HEK293 (cell line): Measurements from ENCODE around the gene C8A.

Experiments
- CTCF ChIA-PET: fragments of 350-600 bp; formaldehyde crosslinking; extraction: SDS; loops from one replicate; lab custom pipeline; 2021; ENCODE audit warnings: antibody characterized with exemption; lab: Yijun Ruan, JAX
- POLR2A ChIA-PET: fragments of 300-600 bp; formaldehyde crosslinking; extraction: SDS; loops from one replicate; lab custom pipeline; 2020; ENCODE audit warnings: antibody characterized with exemption, inconsistent platforms; lab: Yijun Ruan, JAX
- H3K27ac ChIP-seq: fragments of 200-500 bp; sonication (Bioruptor generic); 2 replicates; pipeline ENCODE4 v1.5.1; 2014; ENCODE audit warnings: low read depth, low read length, control low read depth, inconsistent platforms; ENCODE audit errors: extremely low read depth
- H3K36me3 ChIP-seq, 2 experiments: fragments of 200-500 bp in 1 of 2; sonication (Bioruptor generic) in 1 of 2; 1 replicate in 1 of 2; 2 replicates in 1 of 2; pipeline ENCODE4 v1.5.1; 2014 to 2017; ENCODE audit warnings: inconsistent platforms in 2 of 2, low read length in 2 of 2; ENCODE audit not compliant: control insufficient read depth in 2 of 2, insufficient read depth in 1 of 2
- H3K4me1 ChIP-seq: fragments of 200-500 bp; sonication (Bioruptor generic); 2 replicates; pipeline ENCODE4 v1.5.1; 2014; ENCODE audit warnings: mild to moderate bottlenecking, low read length, inconsistent platforms; ENCODE audit not compliant: control insufficient read depth, insufficient read depth
- H3K4me3 ChIP-seq: 2 replicates; pipeline ENCODE4 v1.5.1; 2011; ENCODE audit warnings: low read depth, mild to moderate bottlenecking, control low read depth, low read length, moderate library complexity
- H3K9me3 ChIP-seq: fragments of 200-500 bp; sonication (Bioruptor generic); 2 replicates; pipeline ENCODE4 v1.5.1; 2014; ENCODE audit warnings: low read depth, low read length, inconsistent platforms; ENCODE audit not compliant: control insufficient read depth, insufficient read depth
- EGR2 ChIP-seq: fragments of 450-650 bp; formaldehyde crosslinking; IDR thresholded peaks from 2 replicates; pipeline ENCODE4 v1.5.1; 2016; ENCODE audit warnings: low read depth, missing biosample characterization, missing genetic modification characterization
- HIC1 ChIP-seq: fragments of 450-650 bp; formaldehyde crosslinking; IDR thresholded peaks from 2 replicates; pipeline ENCODE4 v1.5.1; 2016; ENCODE audit warnings: missing biosample characterization, missing genetic modification characterization
- KLF1 ChIP-seq: fragments of 450-650 bp; formaldehyde crosslinking; IDR thresholded peaks from 2 replicates; pipeline ENCODE4 v1.5.1; 2016; ENCODE audit warnings: missing biosample characterization, missing genetic modification characterization
- PRDM10 ChIP-seq: fragments of 450-650 bp; formaldehyde crosslinking; IDR thresholded peaks from 2 replicates; pipeline ENCODE4 v1.5.1; 2016; ENCODE audit warnings: missing biosample characterization, missing genetic modification characterization
- SP2 ChIP-seq: fragments of 450-650 bp; formaldehyde crosslinking; IDR thresholded peaks from 2 replicates; pipeline ENCODE4 v1.5.1; 2016; ENCODE audit warnings: missing biosample characterization, missing genetic modification characterization
- WT1 ChIP-seq: fragments of 450-650 bp; formaldehyde crosslinking; IDR thresholded peaks from 2 replicates; pipeline ENCODE4 v1.5.1; 2016; ENCODE audit warnings: missing biosample characterization, missing genetic modification characterization
- ZFP3 ChIP-seq: fragments of 450-650 bp; formaldehyde crosslinking; IDR thresholded peaks from 2 replicates; pipeline ENCODE4 v1.5.1; 2016; ENCODE audit warnings: low read depth, missing biosample characterization, missing genetic modification characterization
- ZFP41 ChIP-seq: fragments of 450-650 bp; formaldehyde crosslinking; IDR thresholded peaks from 2 replicates; pipeline ENCODE4 v1.5.1; 2016; ENCODE audit warnings: missing biosample characterization, missing genetic modification characterization, borderline replicate concordance
- ZNF10 ChIP-seq: fragments of 450-650 bp; formaldehyde crosslinking; IDR thresholded peaks from 2 replicates; pipeline ENCODE4 v1.5.1; 2017; ENCODE audit warnings: missing biosample characterization, missing genetic modification characterization
- ZNF112 ChIP-seq: fragments of 450-650 bp; formaldehyde crosslinking; IDR thresholded peaks from 2 replicates; pipeline ENCODE4 v1.5.0; 2017; ENCODE audit warnings: missing biosample characterization, missing genetic modification characterization
- ZNF132 ChIP-seq: fragments of 450-650 bp; formaldehyde crosslinking; IDR thresholded peaks from 2 replicates; pipeline ENCODE4 v1.5.1; 2017; ENCODE audit warnings: missing biosample characterization, missing genetic modification characterization, borderline replicate concordance
- ZNF140 ChIP-seq: fragments of 450-650 bp; formaldehyde crosslinking; IDR thresholded peaks from 2 replicates; pipeline ENCODE4 v1.5.1; 2016; ENCODE audit warnings: missing biosample characterization, missing genetic modification characterization
- ZNF239 ChIP-seq: fragments of 450-650 bp; formaldehyde crosslinking; IDR thresholded peaks from 2 replicates; pipeline ENCODE4 v1.5.1; 2016; ENCODE audit warnings: missing biosample characterization, missing genetic modification characterization
- ZNF335 ChIP-seq: fragments of 450-650 bp; formaldehyde crosslinking; conservative IDR thresholded peaks from 2 replicates; pipeline ENCODE4 v1.5.1; 2016; ENCODE audit warnings: missing biosample characterization, missing genetic modification characterization
- ZNF394 ChIP-seq: fragments of 450-650 bp; formaldehyde crosslinking; IDR thresholded peaks from 2 replicates; pipeline ENCODE4 v1.5.1; 2016; ENCODE audit warnings: missing biosample characterization, missing genetic modification characterization, mild to moderate bottlenecking, moderate library complexity, borderline replicate concordance
- ZNF398 ChIP-seq: fragments of 450-650 bp; formaldehyde crosslinking; IDR thresholded peaks from 2 replicates; pipeline ENCODE4 v1.5.1; 2017; ENCODE audit warnings: missing biosample characterization, missing genetic modification characterization
- ZNF423 ChIP-seq: fragments of 450-650 bp; formaldehyde crosslinking; IDR thresholded peaks from 2 replicates; pipeline ENCODE4 v1.5.1; 2016; ENCODE audit warnings: missing biosample characterization, missing genetic modification characterization
- ZNF529 ChIP-seq: fragments of 450-650 bp; formaldehyde crosslinking; IDR thresholded peaks from 2 replicates; pipeline ENCODE4 v1.5.1; 2017; ENCODE audit warnings: missing genetic modification characterization, missing biosample characterization; ENCODE audit not compliant: insufficient replicate concordance
- ZNF623 ChIP-seq: fragments of 450-650 bp; formaldehyde crosslinking; IDR thresholded peaks from 2 replicates; pipeline ENCODE4 v1.5.1; 2016; ENCODE audit warnings: missing biosample characterization, missing genetic modification characterization
- ZNF664 ChIP-seq: fragments of 450-650 bp; formaldehyde crosslinking; IDR thresholded peaks from 2 replicates; pipeline ENCODE4 v1.5.1; 2016; ENCODE audit warnings: missing biosample characterization, missing genetic modification characterization
- ZNF692 ChIP-seq: fragments of 450-650 bp; formaldehyde crosslinking; IDR thresholded peaks from 2 replicates; pipeline ENCODE4 v1.5.1; 2016; ENCODE audit warnings: missing biosample characterization, missing genetic modification characterization
- ZNF707 ChIP-seq: fragments of 450-650 bp; formaldehyde crosslinking; IDR thresholded peaks from 2 replicates; pipeline ENCODE4 v1.5.1; 2016; ENCODE audit warnings: missing biosample characterization, missing genetic modification characterization
- ZSCAN23 ChIP-seq: fragments of 450-650 bp; formaldehyde crosslinking; IDR thresholded peaks from 2 replicates; pipeline ENCODE4 v1.5.1; 2016; ENCODE audit warnings: missing biosample characterization, missing genetic modification characterization

Gene C8A

GRCh38 chr1:56948403-56949023, 93.9 kb downstream of the C8A start:
- no peak for TF ChIP-seq ZSCAN23
- no peak for TF ChIP-seq EGR2 (tag by site-specific recombination)
- no peak for TF ChIP-seq ZNF10 (tag by site-specific recombination)
- ChIA-PET CTCF (interaction anchor here (0.7 to 1.1 kb wide), 2 partner anchors 14 to 116 kb away, joined by 3 to 4 read pairs; no protein-coding TSS in a partner anchor), POLR2A (no interaction called here)

GRCh38 chr1:56952501-56952900, 97.9 kb downstream of the C8A start:
- no peak overlapping the region for H3K27ac ChIP-seq
- H3K4me1 ChIP-seq = no peaks in the 10 kb centered on the region
- no peaks in the 10 kb centered on the region for H3K36me3 ChIP-seq
- TF ChIP-seq ZFP41 (tag by site-specific recombination) (no peak), ZNF335 (tag by site-specific recombination) (no peak), ZNF132 (tag by site-specific recombination) (no peak), ZNF692 (tag by site-specific recombination) (no peak), PRDM10 (tag by site-specific recombination) (no peak), SP2 (tag by site-specific recombination) (no peak), ZNF140 (tag by site-specific recombination) (no peak), ZNF398 (no peak), ZNF707 (tag by site-specific recombination) (no peak), ZNF529 (no peak), ZNF664 (tag by site-specific recombination) (no peak), HIC1 (no peak), ZNF394 (tag by site-specific recombination) (no peak), KLF1 (tag by site-specific recombination) (no peak), ZNF239 (tag by site-specific recombination) (no peak), ZFP3 (tag by site-specific recombination) (no peak), ZNF623 (tag by site-specific recombination) (no peak), ZNF423 (tag by site-specific recombination) (no peak), WT1 (tag by site-specific recombination) (no peak), ZNF112 (no peak)
- ChIA-PET CTCF (no interaction called here), POLR2A (no interaction called here)
- no peaks in the 10 kb centered on the region for H3K9me3 ChIP-seq
- H3K4me3 ChIP-seq = no peak overlapping the region

More at GRCh38 chr1:56948403-56949023, 93.9 kb downstream of the C8A start:
- H3K9me3 ChIP-seq = no peaks in the 10 kb centered on the region
- H3K27ac ChIP-seq = no peak overlapping the region
- H3K4me3 ChIP-seq = no peak overlapping the region
- no peaks in the 10 kb centered on the region for H3K4me1 ChIP-seq
- H3K36me3 ChIP-seq = no peaks in the 10 kb centered on the region
